Heart left ventricle (tissue), 13 donors: ENCODE measurements around the gene NCEH1.

Experiments
- POLR2A ChIP-seq, 2 donors: fragments of 450-650 bp; IDR thresholded peaks; one replicate each; pipeline ENCODE4 v1.6.1; 2017; ENCODE audit warnings: antibody characterized with exemption in 2 of 2, mild to moderate bottlenecking in 2 of 2, moderate library complexity in 2 of 2
- TF ChIP-seq, protein P1 (sequence below), 12 donors: fragments of 200-600 bp; sonication (generic) in 4 of 12; IDR thresholded peaks; one replicate each; pipeline versions ENCODE4 v1.5.0 to v1.8.0; 2018 to 2022; ENCODE audit warnings: antibody characterized with exemption in 12 of 12, mild to moderate bottlenecking in 5 of 12
- donor health status: ischemic (EF 13 %, LVEDD 7.1; RV severe dilation, severe dysfunction).
- donor health status: DM: no; HTN: yes; CAD: no.
- donor health status: DM: no; HTN: no; CAD: no.
- donor health status: ischemic (EF 25% LVEDD 6.9; RV normal size, moderate dysfunction).
- donor health status: ischemic (EF 25% LVEDD 5.7; RV mildly dilated, moderate dysfunction).
- donor health status: ischemic (EF 35%, LVEDD 5.7; RV mildly dilated, moderate dysfunction).
- donor health status: nonischemic (EF 11% LVEDD 7.7; RV severe dilation, severe dysfunction).
- donor health status: DM: yes; HTN: yes; CAD: no.
- donor health status: PGD.
- donor health status: ischemic (EF 29% LVEDD 5.4; RV normal size, mild dysfunction).
- donor health status: nonischemic (EF 23%, LVEDD 6.1; RV moderate dilation, normal function).

DNA sequence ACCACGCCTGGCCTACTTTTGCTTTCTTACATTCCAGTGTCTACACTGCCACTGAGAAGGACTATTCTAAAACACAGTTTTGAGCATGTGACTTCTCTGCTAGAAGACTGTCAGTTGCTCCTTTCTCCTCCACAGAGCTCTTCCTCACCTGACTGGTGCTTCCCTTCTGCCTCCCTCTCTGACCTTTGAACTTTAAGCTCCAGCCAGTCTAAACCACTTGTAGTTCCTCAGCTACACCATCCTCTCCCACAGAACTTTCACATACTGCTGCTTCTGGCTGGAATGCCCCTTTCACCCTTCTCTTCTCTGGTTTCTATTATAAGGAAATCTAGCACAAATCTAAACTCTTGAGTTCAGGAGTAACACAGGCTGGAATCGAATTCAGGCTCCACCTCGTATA is 9.1 kb downstream of the NCEH1 start:
- TF ChIP-seq, protein P1, sequence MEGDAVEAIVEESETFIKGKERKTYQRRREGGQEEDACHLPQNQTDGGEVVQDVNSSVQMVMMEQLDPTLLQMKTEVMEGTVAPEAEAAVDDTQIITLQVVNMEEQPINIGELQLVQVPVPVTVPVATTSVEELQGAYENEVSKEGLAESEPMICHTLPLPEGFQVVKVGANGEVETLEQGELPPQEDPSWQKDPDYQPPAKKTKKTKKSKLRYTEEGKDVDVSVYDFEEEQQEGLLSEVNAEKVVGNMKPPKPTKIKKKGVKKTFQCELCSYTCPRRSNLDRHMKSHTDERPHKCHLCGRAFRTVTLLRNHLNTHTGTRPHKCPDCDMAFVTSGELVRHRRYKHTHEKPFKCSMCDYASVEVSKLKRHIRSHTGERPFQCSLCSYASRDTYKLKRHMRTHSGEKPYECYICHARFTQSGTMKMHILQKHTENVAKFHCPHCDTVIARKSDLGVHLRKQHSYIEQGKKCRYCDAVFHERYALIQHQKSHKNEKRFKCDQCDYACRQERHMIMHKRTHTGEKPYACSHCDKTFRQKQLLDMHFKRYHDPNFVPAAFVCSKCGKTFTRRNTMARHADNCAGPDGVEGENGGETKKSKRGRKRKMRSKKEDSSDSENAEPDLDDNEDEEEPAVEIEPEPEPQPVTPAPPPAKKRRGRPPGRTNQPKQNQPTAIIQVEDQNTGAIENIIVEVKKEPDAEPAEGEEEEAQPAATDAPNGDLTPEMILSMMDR (IDR thresholded peaks at IDR 0.05) = no peak
- no peak for TF ChIP-seq POLR2A (IDR thresholded peaks at IDR 0.05)
